Right hindlimb (tissue), 1 donor: ENCODE data around the gene MAP2K1.
A peak's percentile ranks its signal among the peaks of the same experiment; 100 is the strongest.
"Not testable (repeated sequence)": the region's sequence is repeated elsewhere in the genome, so short reads cannot be mapped to it uniquely, and the experiment has no call there.

Source experiments
- DNase-seq: peaks from one replicate; pipeline ENCODE4 v3.0.0-alpha.2; 2018

MAP2K1 gene

GRCh38 chr15:66481107-66481856, 94.6 kb downstream of the MAP2K1 start:
- no peak for DNase-seq

- DNase-seq = no peak
These were observed 95.8 kb downstream of the MAP2K1 start for GRCh38 chr15:66482539-66482938.

DNA sequence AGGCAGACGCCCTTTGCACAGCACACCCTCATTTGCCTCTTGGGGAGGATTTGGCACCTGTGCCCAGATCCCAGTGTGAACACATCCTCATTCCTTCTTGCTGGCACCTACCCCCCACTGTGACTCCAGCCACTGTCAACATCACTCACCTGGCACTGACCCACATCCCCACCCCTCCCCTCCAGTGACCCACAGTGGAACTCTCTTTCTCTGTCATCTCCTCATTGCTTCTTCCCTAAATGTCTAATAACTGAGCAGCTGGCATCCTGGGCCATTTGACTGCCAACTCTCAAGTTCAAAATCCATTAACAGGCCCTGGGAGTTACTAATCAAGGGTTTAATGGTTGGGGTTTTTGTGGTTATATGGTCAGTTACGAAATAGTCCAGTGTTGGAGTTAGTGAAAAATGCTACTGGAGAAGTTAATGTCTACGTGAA, 96.4 kb downstream of the MAP2K1 start:
- no peak for DNase-seq

GRCh38 chr15:66484539-66485112, 97.9 kb downstream of the MAP2K1 start:
- no peak for DNase-seq

DNA sequence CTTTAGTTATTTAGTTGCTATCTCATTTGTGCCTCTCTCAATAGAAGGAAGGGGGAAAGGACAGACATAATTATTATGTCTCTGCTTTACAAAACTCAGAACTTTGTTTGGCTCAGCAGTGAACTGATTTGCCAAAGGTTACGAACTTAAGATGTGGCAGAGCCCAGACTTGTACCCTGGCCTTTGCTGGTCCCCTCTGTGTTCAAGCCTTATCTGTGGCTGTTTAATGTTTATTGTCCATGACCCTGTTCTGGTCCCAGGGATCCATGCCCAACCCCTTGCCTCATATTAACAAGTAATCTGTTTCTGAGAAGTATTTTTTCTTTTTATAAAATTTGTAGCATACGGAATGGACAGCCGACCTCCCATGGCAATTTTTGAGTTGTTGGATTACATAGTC, 100.2 kb downstream of the MAP2K1 start:
- DNase-seq = no peak

DNA sequence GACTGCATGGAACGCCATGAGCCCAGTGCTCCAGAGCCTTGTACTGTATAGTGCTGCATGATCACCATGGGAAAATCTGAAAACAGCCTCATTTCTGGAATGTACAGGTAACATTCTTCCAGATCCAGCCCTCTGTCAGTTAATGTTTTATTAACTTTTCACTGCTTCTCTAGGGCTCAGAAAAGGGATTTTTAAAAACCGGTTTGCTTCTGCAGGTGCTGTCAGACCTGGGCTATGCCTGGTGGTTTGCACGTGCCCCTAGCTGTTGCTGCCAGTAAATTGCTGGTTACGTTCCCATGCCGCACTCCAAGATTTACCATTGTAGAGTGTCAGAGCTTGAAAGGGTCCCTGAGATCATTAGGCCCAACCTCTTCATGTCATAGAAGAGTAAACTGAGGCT, 101.8 kb downstream of the MAP2K1 start:
- no peak for DNase-seq

DNA sequence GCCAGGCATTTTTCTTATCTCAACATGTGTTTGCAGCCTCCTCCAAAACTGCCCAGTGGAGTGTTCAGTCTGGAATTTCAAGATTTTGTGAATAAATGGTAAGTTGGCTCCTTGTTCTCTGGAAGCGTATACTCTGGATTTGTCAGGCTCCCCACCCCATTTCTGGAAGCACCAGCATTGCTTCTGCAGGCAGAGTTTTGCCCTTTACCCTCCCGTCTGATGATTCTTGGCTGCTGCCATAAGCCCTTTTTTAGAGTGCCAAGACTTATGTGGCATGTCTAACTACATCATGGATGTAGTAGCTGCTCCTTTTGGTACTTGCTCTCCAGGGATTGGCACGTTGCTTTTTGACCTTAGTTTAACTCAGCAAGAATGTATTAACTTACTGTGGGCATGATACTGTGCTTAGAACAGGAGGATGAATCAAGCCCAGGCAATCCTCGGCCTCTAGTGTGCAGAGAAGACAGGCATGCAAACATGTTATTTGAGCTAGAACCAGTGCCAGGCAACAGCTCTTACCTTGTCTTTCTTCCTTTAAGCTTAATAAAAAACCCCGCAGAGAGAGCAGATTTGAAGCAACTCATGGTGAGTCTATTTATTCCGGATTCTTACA, 102.6 kb downstream of the MAP2K1 start:
- no peak for DNase-seq

DNA sequence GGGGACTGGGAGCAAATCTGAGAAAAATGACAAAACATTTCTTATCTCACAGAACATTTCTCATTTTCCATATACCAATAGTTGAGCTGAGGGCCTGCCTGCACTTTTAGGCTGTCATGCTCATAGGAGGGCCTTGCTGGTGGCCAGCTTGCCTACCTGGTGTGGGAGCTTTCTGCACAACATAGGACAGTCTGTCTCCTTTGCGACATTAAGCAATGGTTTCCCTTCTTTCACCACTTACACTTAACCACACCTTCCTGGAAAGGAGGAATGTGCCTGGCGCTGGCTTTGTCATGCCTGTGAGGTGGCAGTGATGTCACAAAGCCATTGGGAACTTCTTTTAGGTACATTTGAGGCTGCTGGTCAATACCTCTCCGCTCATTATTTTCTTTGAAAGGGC, 105.1 kb downstream of the MAP2K1 start:
- no peak for DNase-seq

DNA sequence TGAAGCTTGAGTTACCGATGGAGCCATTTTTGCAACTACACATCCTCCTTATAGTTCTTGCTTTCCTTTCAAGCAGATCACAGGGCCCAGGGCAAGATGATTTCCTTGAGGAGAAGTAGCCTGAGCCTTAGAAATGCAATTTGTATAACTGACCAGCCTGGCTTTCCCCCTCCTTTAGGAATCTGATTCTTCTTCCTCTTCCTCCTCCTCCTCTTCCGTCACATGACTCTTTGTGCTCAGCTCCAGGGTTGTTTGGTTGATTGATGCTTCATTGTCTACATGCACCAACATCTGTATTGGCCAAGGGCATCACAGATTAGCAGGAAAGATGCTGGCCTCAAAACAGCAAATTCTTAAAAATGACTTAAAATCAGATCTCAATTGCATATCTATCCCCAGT, 107.5 kb downstream of the MAP2K1 start:
- DNase-seq = no peak

DNA sequence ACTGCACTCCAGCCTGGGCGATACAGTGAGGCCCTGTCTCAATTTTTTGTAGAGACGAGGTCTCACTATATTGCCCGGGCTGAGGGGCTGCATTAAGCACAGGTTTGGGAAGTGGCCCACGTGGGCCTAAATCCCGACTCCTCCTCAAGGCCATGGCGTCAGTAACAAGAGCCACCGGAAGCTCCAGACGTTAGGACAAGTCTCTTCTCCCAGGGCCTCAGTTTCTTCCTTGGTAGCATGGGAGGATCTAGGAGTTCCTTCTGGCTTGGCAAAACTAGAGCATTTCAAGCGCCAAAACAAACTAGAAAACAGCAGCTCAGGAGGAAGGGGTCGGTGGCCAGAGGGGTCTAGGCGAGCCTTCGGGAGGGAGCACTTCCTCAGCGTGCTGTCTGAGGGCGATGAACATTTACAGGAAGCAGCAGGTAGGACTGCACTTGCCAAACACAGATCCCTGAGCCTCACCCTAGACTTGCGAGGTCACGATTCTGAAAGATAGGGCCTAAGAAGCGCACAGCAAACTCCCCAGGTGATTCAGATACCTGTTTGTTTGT, 110.3 kb downstream of the MAP2K1 start:
- DNase-seq = no peak

DNA sequence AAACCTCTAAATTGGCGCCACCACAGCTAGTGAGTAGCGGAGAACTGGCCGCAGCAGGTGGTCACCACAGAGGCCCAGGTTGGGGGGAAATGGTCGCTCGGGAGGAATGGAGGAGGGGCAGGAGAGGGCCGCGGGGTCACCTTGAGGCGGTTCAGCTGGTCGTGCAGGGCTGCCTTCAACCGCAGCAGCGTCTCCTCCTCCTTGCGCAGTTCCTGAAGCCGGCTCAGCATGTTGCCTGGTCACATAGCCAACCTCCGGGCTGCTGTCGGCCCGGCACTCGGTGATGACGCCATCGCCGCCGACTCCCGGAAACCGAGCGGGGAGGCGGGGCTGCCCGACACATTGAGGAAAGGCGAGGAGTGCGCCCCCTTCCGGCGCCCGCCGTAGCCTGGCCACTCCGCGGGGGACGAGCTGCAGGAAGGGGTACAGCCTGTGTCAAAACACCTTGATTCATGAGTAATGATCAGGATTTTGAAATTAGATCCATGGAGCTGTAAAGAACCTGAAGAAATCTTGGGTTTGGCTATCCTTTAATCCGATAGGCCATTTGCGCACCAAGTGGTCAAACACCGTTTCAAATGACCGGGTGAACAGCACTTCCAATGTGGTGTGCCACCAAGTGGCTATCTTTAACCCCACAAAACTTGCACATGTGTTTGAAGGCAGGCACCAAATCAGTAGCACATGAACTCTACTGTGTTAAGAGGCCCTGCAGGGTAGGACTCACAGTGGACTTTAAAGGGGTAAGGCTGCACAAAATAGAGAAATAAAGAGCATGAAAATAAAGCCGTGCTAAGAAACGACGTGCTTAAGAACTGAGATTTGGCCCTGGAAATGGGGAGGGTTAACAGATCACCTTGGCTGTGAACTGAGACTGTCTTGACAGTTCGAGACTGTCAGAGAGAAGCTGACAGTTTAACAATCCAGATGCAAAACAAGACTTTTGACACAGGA, 111.1 kb downstream of the MAP2K1 start, which contains the start of gene SNAPC5:
Gene SNAPC5 (minus strand): TSS at position 261 of the 954 bp plus-strand sequence. CDS start 31 bp downstream, at position 230.
- peak; percentile 96 for DNase-seq

- no peak for DNase-seq
These were observed 112.0 kb downstream of the MAP2K1 start for GRCh38 chr15:66498501-66499386.

DNA sequence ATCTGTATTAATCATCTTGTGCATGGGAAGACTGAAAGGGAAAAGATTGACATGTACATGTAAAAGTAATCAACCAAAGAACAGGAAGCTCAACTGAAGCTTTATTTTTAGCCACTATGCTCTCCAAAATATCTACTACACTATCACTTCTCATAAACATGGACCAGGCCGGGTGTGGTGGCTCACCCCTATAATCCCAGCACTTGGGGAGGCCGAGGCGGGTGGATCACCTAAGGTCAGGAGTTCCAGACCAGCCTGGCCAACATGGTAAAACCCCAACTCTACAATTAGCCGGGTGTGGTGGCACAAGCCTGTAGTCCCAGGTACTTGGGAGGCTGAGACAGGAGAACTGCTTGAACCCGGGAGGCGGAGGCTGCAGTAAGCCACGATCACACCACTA, 113.6 kb downstream of the MAP2K1 start:
- DNase-seq = not testable (repeated sequence)

- no peak for DNase-seq
These were observed 115.8 kb downstream of the MAP2K1 start for GRCh38 chr15:66502491-66502890.

DNA sequence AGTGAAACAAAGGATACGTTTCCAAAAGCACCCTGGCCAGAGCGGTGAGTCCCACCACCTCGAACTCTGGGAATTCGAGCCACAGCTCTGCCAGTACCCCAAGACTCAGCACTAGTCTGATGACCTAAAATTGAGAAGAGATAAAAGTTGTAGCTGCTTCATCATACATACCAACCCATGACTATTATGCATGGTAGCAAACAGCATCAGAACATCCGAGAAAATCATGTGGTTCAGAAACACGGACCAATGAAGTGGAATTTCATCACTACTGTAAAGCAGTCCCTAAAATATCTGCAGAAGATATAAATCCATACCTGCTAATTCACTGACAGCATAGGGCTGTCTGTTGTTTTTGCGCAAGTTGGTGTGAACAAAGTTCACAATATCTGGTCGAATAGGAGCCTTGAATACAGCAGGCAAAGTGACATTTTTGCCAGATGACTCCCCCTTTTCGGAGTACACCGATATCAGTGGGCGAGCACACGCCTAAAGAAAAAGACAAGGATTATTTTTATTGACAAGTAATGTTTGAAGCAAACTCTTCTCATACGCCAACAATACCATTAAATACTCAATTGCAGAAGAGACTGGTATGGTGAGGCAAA, 116.4 kb downstream of the MAP2K1 start:
- not testable (repeated sequence) for DNase-seq

- DNase-seq = no peak
These were observed 117.3 kb downstream of the MAP2K1 start for GRCh38 chr15:66503780-66504562.

DNA sequence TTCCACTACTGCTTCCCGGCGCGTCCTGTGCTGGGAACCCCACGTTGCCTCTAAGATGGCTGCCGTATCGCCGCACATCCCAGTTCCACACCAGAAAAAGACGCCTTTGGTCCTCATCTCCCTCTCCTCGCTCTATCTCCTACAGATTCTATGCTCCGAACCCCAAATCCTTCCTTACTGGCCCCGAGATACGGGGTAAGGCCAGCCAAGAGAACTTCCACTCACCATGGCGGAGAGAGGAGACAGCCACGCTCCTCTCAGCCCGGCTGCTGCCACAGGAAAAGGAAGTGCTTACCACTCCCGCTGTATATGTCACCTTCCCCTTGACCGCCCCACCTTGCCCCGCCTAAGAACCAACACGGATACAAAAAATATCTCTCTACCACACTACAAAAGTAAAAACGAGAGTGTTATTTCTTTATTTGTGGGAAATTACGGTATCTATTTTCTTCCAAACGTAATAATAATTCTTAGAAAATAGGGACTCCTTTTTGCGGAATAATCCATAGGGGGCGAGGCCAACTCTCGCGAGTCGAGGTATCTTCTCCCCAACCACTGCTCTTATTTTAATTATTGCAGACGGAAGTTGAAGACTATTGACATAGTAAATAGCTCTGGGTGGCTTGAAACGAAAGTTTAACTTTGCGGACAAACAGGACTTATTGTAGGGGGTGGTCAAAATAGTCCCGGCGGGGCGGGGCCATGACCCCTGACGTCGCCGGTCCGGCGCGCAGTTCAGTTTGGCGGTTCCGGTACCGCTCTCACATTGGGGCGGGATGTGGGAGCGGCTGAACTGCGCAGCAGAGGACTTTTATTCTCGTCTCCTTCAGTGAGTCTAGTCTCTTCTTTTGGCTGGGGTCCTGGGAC, 118.1 kb downstream of the MAP2K1 start, which contains the start of the genes RPL4 and ZWILCH:
Gene RPL4 (minus strand): TSS at position 293 of the 867 bp plus-strand sequence. CDS start 65 bp downstream, at position 228.
Gene ZWILCH (plus strand): TSS at position 764 of the 867 bp plus-strand sequence. CDS start 13 bp downstream, at position 777.
- DNase-seq = peak; percentile 85

- no peak for DNase-seq
These were observed 118.7 kb downstream of the MAP2K1 start for GRCh38 chr15:66505430-66505811.

DNA sequence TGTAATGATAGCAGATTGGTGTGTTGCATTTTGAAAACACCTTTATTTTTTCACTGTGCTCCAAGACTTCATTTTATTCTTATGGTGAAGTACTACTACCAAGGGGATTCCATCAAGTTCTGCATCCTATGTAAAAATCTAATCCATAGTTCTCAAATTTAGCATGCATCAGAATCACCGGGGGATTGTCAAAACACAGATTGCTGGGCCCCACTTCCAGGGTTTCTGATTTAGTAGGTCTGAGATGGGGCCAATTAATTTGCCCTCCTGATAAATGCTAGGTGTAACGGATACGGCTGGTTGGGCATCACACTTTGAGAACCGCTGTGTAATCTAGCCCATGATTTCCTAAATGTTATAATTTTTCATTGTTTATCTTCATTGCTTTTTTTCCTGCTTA, 119.1 kb downstream of the MAP2K1 start:
- DNase-seq = no peak
